ENCODE results near the gene HRC. TPM values are rescaled to one million over a fixed set of nuclear protein-coding genes. Genes with fewer than 3 reads are reported as not detected.

Gene HRC
- polyA plus RNA-seq, 4 donors = 25.2 to 38.8 (median 33.8) TPM

Other genes with a start within 250 kb of the HRC start
- 10 to 100 TPM in 1 of 4 donors, 1 to 10 TPM in 3; 6.0 to 10.3 (median 8.2) TPM for gene DHDH, start 221.7 kb downstream of the HRC start, polyA plus RNA-seq (ENCODE audit: insufficient read length in 4 of 4)
- gene BAX, start 200.5 kb downstream of the HRC start, polyA plus RNA-seq (ENCODE audit: insufficient read length in 4 of 4) = 10 to 100 TPM; 58.1 to 90.7 (median 76.4) TPM
- gene FTL, start 190.1 kb downstream of the HRC start, polyA plus RNA-seq (ENCODE audit: insufficient read length in 4 of 4) = 1,000 to 10,000 TPM; 2,498 to 2,845 (median 2,570) TPM
- gene GYS1, start 162.1 kb downstream of the HRC start, polyA plus RNA-seq (ENCODE audit: insufficient read length in 4 of 4) = 10 to 100 TPM; 35.9 to 53.8 (median 48.2) TPM
- 100 to 1,000 TPM in 2 of 4 donors, 10 to 100 TPM in 2; 86.0 to 106 (median 95.6) TPM for gene RUVBL2, start 161.5 kb downstream of the HRC start, polyA plus RNA-seq (ENCODE audit: insufficient read length in 4 of 4)
- gene LHB, start 138.3 kb downstream of the HRC start, polyA plus RNA-seq (ENCODE audit: insufficient read length in 4 of 4) = under 1 TPM in 2 of 4 donors, not detected in 2; 0.31 to 0.35 TPM
- under 1 TPM in 1 of 4 donors, not detected in 3; 0.16 TPM for gene CGB3, start 131.1 kb downstream of the HRC start, polyA plus RNA-seq (ENCODE audit: insufficient read length in 4 of 4)
- under 1 TPM in 1 of 4 donors, not detected in 3; 0.28 TPM for gene CGB2, start 123.5 kb downstream of the HRC start, polyA plus RNA-seq (ENCODE audit: insufficient read length in 4 of 4)
- gene CGB1, start 118.5 kb downstream of the HRC start, polyA plus RNA-seq (ENCODE audit: insufficient read length in 4 of 4) = not detected
- not detected for gene CGB5, start 111.5 kb downstream of the HRC start, polyA plus RNA-seq (ENCODE audit: insufficient read length in 4 of 4)
- gene CGB8, start 106.3 kb downstream of the HRC start, polyA plus RNA-seq (ENCODE audit: insufficient read length in 4 of 4) = under 1 TPM in 1 of 4 donors, not detected in 3; 0.32 TPM
- gene CGB7, start 97.6 kb downstream of the HRC start, polyA plus RNA-seq (ENCODE audit: insufficient read length in 4 of 4) = 1 to 10 TPM in 2 of 4 donors, under 1 TPM in 2; 0.59 to 2.8 (median 1.1) TPM
- 1 to 10 TPM; 3.9 to 4.5 (median 4.5) TPM for gene NTF4, start 90.6 kb downstream of the HRC start, polyA plus RNA-seq (ENCODE audit: insufficient read length in 4 of 4)
- under 1 TPM; 0.03 to 0.17 (median 0.07) TPM for gene KCNA7, start 82.7 kb downstream of the HRC start, polyA plus RNA-seq (ENCODE audit: insufficient read length in 4 of 4)
- gene SNRNP70, start 69.9 kb downstream of the HRC start, polyA plus RNA-seq (ENCODE audit: insufficient read length in 4 of 4) = 100 to 1,000 TPM; 260 to 418 (median 347) TPM
- 10 to 100 TPM in 1 of 4 donors, 1 to 10 TPM in 3; 5.4 to 13.2 (median 8.8) TPM for gene LIN7B, start 41.0 kb downstream of the HRC start, polyA plus RNA-seq (ENCODE audit: insufficient read length in 4 of 4)
- gene C19orf73, start 36.3 kb downstream of the HRC start, polyA plus RNA-seq (ENCODE audit: insufficient read length in 4 of 4) = 1 to 10 TPM in 1 of 4 donors, under 1 TPM in 3; 0.73 to 1.1 (median 0.80) TPM
- 10 to 100 TPM in 1 of 4 donors, 1 to 10 TPM in 3; 4.5 to 11.1 (median 8.7) TPM for gene PPFIA3, start 35.9 kb downstream of the HRC start, polyA plus RNA-seq (ENCODE audit: insufficient read length in 4 of 4)
- gene TRPM4, start 2.4 kb upstream of the HRC start, polyA plus RNA-seq (ENCODE audit: insufficient read length in 4 of 4) = 10 to 100 TPM; 22.1 to 48.0 (median 35.9) TPM
- gene SLC6A16, start 169.8 kb upstream of the HRC start, polyA plus RNA-seq (ENCODE audit: insufficient read length in 4 of 4) = 1 to 10 TPM; 1.8 to 6.5 (median 3.2) TPM
- gene CD37, start 180.0 kb upstream of the HRC start, polyA plus RNA-seq (ENCODE audit: insufficient read length in 4 of 4) = 10 to 100 TPM; 36.2 to 40.7 (median 37.5) TPM
- gene TEAD2, start 207.0 kb upstream of the HRC start, polyA plus RNA-seq (ENCODE audit: insufficient read length in 4 of 4) = 100 to 1,000 TPM in 2 of 4 donors, 10 to 100 TPM in 2; 88.4 to 122 (median 107) TPM
- gene DKKL1, start 208.5 kb upstream of the HRC start, polyA plus RNA-seq (ENCODE audit: insufficient read length in 4 of 4) = 1 to 10 TPM; 4.5 to 6.4 (median 5.8) TPM
- under 1 TPM; 0.10 to 0.43 (median 0.22) TPM for gene KASH5, start 232.9 kb upstream of the HRC start, polyA plus RNA-seq (ENCODE audit: insufficient read length in 4 of 4)